ENCODE measurements around the gene GATA3. TPM values are rescaled to one million over a fixed set of nuclear protein-coding genes. Genes with fewer than 3 reads are reported as not detected.
"Not testable (repeated sequence)": the region's sequence is repeated elsewhere in the genome, so short reads cannot be mapped to it uniquely, and the experiment has no call there.

GATA3 gene
- total RNA-seq, 4 donors from 2014 or later = 0.12 to 0.61 (median 0.58) TPM

DNA sequence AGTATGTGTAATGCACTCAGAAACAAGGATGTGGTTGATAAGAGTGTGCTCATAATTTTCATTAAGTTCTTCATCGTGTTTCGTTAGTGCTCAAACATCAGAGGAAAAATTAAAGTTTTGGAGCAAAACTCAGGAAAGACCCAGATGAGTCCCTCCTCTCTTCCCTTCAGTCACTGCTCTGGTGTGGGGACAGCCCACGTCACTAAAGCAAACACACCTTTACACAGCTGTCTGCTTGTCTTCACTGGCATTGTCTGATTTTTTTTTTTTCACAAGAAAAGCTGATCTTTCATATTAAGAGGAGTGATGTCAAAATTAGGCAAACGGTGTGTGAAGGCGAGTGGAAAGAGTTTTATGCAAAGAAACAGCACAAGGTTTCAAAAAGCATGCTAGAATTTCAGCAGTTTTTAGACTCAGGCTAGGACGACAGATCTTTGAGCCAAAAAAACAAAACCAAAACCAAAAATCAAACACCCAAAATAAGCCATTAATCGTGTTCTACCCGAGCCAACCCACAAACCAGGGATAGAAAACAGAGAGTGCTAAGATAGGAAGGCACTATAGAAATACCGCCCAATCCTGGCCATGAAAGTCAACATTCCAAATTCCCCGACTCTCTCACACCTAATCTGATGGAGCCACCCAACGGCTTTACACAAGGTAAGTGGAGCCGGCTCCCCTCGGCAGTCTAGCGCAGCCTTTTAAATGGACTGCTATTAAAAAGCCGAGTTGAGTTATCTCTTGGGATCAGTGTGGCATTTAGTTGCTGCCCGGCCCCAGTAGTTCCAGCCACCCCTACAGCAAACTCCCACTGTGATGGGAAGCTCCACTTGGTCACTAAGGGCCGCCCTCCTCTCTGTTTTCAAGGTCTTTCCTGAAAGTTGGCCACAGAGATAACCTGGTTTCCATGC lies 27.9 kb upstream of the GATA3 start:
- ATAC-seq = no peak
- TF ChIP-seq POLR2A (IDR thresholded peaks at IDR 0.05) = no peak
- TF ChIP-seq, protein P1, sequence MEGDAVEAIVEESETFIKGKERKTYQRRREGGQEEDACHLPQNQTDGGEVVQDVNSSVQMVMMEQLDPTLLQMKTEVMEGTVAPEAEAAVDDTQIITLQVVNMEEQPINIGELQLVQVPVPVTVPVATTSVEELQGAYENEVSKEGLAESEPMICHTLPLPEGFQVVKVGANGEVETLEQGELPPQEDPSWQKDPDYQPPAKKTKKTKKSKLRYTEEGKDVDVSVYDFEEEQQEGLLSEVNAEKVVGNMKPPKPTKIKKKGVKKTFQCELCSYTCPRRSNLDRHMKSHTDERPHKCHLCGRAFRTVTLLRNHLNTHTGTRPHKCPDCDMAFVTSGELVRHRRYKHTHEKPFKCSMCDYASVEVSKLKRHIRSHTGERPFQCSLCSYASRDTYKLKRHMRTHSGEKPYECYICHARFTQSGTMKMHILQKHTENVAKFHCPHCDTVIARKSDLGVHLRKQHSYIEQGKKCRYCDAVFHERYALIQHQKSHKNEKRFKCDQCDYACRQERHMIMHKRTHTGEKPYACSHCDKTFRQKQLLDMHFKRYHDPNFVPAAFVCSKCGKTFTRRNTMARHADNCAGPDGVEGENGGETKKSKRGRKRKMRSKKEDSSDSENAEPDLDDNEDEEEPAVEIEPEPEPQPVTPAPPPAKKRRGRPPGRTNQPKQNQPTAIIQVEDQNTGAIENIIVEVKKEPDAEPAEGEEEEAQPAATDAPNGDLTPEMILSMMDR (IDR thresholded peaks at IDR 0.05 in 4 of 5, conservative IDR thresholded peaks at IDR 0.05 in 1 of 5) = no peak
- H3K27me3 ChIP-seq = peaks cover 24 to 47% (median 46%) of the 10 kb centered on the region in 3 donors
- H3K36me3 ChIP-seq = no peaks in the 10 kb centered on the region
- no peak for DNase-seq
- H3K4me3 ChIP-seq = no peak overlapping the region
- intact Hi-C loops (cut with DNase I; ENCODE audit: low total_unique reads) = no loop called here
- H3K9me3 ChIP-seq = no peaks in the 10 kb centered on the region
- no peaks in the 10 kb centered on the region for H3K4me1 ChIP-seq
- H3K27ac ChIP-seq = no peak overlapping the region
- in situ Hi-C loops (cut with MboI; ENCODE audit: low sequenced_read_pairs in 4 of 4) = no loop called here

DNA sequence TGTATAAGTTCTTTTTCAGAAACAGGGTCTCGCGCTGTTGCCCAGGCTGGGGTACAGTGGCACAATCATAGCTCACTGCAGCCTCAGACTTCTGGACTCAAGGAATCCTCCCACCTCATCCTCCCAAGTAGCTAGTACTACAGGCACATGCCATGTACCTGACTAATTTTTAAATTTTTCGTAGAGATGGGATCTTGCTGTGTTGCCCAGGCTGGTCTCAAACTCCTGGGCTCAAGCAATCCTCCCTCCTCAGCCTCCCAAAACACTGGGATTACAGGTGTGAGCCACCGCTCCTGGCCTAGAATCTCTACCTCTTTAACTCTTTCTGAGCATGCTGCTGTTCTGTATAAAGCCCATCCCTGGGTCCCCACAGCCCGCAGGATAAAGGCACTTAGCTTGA lies 23.3 kb upstream of the GATA3 start:
- H3K4me1 ChIP-seq = peaks cover 3 to 22% of the 10 kb centered on the region in 2 donors
- in situ Hi-C loops (cut with MboI; ENCODE audit: low sequenced_read_pairs in 4 of 4); ATAC-seq; H3K27ac ChIP-seq; H3K9me3 ChIP-seq; intact Hi-C loops (cut with DNase I; ENCODE audit: low total_unique reads); H3K36me3 ChIP-seq; DNase-seq; H3K4me3 ChIP-seq: not testable (repeated sequence)
- peaks cover 63 to 75% (median 75%) of the 10 kb centered on the region in 3 donors for H3K27me3 ChIP-seq

DNA sequence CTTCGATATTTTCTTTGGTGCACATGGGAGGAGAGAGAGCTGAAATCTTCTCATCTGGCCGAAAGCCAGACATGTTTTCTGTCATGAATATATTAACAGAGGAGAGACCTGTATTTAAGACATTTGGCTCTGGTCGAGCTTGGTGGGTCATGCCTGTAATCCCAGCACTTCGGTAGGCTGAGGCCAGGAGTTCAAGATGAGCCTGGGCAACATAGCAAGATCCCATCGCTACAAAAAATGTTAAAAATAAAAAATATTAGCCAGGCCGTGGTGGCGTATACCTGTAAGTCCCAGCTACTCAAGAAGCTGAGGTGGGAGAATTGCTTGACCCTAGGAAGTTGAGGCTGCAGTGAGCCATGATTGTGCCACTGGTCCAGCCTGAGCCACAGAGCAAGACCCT lies 21.9 kb upstream of the GATA3 start:
- no peaks in the 10 kb centered on the region for H3K36me3 ChIP-seq
- no peak for ATAC-seq
- in situ Hi-C loops (cut with MboI; ENCODE audit: low sequenced_read_pairs in 4 of 4) = no loop called here
- no peaks in the 10 kb centered on the region for H3K9me3 ChIP-seq
- no peak overlapping the region for H3K27ac ChIP-seq
- intact Hi-C loops (cut with DNase I; ENCODE audit: low total_unique reads) = no loop called here
- peaks cover 69 to 75% (median 75%) of the 10 kb centered on the region in 3 donors for H3K27me3 ChIP-seq
- peaks cover 3 to 22% of the 10 kb centered on the region in 2 donors for H3K4me1 ChIP-seq
- no peak overlapping the region for H3K4me3 ChIP-seq
- TF ChIP-seq, protein P1 (IDR thresholded peaks at IDR 0.05 in 4 of 5, conservative IDR thresholded peaks at IDR 0.05 in 1 of 5) = no peak
- no peak for TF ChIP-seq POLR2A (IDR thresholded peaks at IDR 0.05)
- no peak for DNase-seq

DNA sequence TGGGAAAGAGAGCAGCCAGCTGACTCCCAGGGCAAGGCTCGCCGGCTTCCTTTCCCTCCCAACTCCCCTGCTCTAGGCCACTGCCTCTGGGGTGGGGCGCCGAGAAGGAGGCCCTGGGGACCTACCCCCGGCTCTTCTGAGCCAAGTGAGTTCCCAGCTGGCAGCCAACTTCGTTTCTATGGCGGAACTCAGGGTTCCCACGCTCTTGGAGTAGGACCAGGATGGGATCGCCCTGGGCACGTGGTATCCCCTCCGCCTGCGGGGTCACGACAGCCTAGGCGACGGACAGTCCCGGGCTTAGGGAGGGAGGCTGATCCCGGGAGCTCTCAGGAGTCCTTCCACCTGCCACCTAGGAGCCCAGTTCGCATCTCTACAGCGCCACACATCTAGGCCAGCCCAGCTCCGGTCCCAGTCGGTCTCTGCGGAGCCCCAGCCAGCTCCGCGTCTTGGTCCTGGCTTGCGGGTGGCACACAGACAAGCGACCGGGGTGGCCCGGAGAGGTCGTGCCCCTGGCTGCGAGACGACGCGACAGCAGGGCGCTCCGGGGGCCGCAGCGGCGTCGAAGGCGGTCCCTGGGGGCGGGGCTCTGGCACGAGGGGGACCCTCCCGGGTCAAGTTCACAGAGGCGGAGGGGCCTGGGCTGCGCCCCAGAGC lies 20.5 kb upstream of the GATA3 start:
- peaks cover 83 to 89% (median 86%) of the 10 kb centered on the region in 3 donors for H3K27me3 ChIP-seq
- no peak for DNase-seq
- in situ Hi-C loops (cut with MboI; ENCODE audit: low sequenced_read_pairs in 4 of 4) = no loop called here

More for the DNA sequence above, 20.5 kb upstream of the GATA3 start:
- ATAC-seq = no peak
- Histone ChIP-seq H3K36me3 (no peaks in the 10 kb centered on the region), H3K27ac (no peak overlapping the region), H3K4me1 (peaks cover 3 to 22% of the 10 kb centered on the region in 2 donors), H3K9me3 (no peaks in the 10 kb centered on the region), H3K4me3 (peak overlapping the region in 2 of 4 donors; percentile 12 to 48)
- no peak for TF ChIP-seq POLR2A (IDR thresholded peaks at IDR 0.05)
- TF ChIP-seq, protein P1 (IDR thresholded peaks at IDR 0.05 in 4 of 5, conservative IDR thresholded peaks at IDR 0.05 in 1 of 5) = no peak
- intact Hi-C loops (cut with DNase I; ENCODE audit: low total_unique reads) = no loop called here

Data from gastrocnemius medialis (tissue), 4 donors.